ENCODE results near the gene BBLN.

Gene BBLN

DNA sequence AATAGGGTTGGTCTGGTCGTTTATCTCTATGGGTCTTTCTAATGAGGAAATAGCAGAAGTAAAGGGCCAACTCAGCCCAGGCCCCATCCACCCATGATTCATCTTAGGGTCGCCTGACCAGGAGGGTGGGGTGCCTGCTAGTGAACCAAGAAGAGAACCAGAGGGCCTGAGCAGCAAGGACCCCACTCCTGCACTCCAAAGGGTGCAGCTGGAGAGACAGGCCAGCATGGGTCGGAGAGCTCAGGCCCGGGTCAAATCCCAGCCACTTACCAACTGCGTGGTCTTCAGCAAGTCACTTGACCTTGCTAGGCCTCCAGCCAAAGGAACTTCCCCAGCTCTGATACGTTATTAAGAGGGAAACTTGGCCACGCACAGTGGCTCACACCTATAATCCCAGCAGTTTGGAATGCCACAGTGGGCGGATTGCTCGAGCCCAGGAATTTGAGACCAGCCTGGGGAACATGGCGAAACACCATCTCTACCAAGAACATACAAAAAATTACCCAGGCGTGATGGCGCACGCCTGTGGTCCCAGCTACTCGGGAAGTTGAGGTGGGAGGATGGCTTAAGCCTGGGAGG, 4.3 kb downstream of the BBLN start:
- no peak for DNase-seq

- peak; percentile 40 for DNase-seq
Measured at GRCh38 chr9:128166169-128166568, 6.1 kb downstream of the BBLN start.

- DNase-seq = no peak
Measured at GRCh38 chr9:128167209-128167608, 7.1 kb downstream of the BBLN start.

DNA sequence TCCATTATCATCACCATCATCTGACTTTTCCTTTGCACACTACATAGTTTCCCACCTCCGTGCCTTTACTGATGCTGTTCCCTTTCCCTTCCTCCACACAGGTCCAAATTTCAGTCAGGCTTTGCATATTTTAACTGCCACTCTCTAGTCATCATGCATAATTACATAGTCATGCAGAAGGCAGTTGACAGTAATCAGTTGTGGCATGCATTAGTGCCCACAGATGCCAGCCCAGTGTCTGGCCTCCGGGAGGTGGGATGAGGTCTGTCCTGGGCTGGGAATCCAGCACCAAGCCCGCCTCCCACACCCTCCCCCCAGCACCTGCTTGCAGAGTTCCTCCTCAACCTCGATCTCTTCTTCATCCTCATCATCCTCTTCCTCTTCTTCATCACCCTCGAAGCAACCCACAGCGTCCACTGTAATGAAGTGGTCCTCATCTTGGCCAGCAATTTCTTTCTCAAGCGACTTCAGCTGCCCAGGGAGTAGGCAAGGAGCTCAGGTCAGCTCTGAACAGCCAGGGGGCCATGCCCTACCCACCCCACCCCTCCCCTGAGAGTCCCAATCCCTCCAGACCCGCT, 8.8 kb downstream of the BBLN start:
- no peak for DNase-seq

GRCh38 chr9:128169492-128169891, 9.4 kb downstream of the BBLN start:
- DNase-seq = no peak

- no peak for DNase-seq
Measured at GRCh38 chr9:128169925-128170324, 9.9 kb downstream of the BBLN start.

- DNase-seq = no peak
Measured at GRCh38 chr9:128174062-128174461, 14.0 kb downstream of the BBLN start.

DNA sequence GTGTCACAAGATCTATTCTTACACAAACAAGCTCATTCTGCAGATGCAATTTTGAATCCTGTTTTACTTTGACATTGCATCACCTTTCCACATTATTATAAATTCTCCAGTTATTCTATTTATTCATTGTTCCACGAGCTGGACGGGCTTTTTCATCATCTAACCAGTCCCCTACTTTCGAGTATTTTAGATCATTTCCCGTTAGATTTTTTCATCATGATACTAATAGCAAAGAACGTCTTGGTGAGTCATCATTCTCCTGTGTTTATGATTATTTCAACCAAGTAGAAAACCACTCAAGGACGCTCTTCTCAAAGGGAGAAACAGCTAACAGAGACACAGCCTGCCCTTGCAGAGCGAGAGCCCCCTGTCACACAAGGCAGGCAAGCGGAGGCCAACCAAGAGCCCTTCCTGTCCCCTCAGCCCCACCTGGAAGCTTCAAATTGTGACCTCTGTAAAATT, 15.1 kb downstream of the BBLN start:
- no peak for DNase-seq

DNA sequence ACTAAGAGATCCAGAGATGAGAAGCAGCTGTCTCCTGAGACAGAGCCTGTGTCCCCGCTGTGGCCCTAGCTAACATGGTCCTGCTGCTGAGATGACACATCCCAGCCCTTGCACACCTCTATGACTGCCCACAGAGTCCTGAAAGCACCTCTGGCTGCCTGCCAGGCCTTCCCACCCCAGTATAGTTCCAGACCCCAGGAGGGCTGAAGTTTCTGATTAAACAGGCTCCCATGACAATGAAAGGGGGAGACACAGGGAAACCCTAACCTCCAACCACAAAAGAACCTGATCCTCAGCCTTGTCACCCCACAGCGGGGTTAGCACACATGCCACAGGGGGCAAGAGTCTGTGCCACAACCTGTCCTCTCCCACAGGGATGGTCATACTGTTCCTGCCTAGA, 15.7 kb downstream of the BBLN start:
- DNase-seq = no peak

GRCh38 chr9:128178806-128179431, 18.9 kb downstream of the BBLN start:
- no peak for DNase-seq

- no peak for DNase-seq
Measured at GRCh38 chr9:128180001-128180400, 19.9 kb downstream of the BBLN start.

DNA sequence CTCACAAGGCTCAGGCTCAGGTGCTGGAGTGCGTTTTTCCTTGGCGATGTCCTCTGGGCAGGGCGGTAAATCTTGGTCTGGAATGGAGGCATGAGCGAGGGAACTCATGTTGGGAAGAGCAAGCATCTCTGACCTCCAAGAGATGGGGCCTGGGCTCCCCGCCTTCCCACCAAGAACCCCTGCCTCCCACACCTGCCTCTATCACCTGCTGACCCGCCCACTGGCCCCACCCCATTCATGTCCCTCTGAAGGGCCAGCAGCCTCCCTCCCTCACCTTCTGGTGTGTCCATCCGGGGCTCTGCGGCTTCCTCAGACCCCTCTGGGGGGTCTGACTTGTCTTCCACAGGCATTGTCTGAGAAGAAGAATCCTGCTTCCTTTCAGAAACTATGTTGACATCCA, 20.4 kb downstream of the BBLN start:
- no peak for DNase-seq

DNA sequence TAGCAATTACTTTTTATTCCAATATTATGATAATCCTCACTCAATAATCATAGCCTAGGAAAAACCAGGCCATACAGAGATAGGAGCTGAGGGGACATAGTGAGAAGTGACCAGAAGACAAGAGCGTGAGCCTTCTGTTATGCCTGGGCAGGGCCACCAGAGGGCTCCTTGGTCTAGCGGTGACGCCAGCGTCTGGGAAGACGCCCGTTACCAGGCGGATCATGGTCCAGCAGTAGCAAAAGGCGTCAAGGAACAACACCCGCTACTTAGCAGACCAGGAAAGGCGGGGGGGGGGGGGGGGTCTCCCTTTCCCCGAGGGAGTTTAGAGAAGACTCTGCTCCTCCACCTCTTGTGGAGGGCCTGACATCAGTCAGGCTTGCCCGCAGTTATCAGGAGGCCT, 21.4 kb downstream of the BBLN start:
- DNase-seq = peak; percentile 86

DNA sequence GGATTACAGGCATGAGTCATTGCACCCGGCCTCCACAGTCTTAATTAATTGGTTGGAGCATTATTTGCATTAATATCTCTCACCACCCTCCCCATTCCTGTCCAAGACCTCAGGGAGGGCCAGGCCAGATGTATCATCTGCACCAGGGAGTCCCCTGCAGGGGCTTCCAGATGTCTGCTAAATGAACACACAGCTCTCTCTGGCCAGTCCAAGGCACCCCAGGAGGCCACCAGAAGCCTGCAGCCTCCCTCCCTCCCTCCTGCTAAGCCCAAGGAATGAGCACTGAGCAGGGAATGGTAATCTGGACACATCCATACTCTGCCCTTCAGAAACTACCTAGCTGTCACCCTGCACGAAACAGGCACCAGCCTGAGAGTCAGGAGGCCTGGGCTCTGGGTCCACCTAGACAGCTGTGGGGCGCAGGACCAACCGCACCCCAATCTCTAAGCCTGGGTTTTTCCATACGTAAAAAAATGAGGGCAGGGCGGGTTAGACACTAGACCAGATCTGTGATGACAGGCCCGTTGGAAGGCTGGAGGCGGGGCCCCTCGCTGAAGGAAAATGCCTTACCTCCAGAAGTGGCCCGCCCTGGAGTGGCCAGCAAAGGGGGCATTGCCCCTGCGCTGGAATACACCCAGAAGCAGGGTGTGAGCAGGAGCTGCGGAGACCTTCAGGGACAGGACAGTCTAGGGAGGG, 23.0 kb downstream of the BBLN start:
- no peak for DNase-seq

DNA sequence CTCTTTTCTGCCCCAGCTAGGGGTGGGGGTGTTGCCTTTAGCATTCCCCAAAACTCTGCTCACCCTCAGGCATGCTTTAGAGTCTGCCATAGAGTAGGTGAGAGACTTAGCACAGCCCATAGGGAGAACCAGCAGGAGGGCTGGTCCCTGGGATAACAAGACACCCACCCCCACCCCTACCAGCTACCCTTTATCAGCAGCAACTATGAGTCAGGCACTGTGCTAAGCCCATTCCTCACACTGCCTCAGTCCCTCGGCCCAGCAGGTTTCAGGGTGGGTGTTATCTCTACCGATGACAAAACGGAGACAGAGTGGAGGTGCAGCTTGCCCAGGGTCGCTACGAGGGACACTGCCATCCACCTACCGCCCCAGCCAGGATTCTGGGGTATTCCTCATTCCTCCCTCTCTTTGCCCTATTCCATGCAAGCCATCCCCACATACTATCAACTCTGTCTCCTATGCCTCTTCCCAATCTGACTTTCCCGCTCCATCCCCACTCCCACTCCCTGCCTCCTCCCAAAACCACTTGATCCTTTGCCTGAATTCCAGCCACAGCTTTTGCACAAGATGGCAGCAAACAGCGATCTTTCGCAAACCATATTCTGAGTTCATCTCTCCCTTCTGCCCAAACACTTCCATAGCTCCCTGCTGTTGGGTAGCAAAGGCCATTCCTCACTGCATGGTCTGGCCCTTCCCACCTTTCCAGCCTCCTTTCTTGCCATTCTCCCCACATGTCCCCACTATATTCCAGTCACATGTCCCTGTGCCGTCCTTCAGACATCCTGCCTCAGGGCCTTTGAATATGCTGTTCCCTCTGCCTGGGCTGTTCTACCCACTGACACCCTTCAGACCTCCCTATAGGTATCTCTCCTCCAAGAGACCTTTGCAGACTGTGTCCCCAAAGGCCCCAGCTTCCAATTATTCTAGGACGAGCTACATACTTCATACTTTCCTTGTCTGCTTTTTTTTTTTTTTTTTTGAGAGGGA, 26.2 kb downstream of the BBLN start:
- DNase-seq = no peak

GRCh38 chr9:128187361-128187760, 27.3 kb downstream of the BBLN start:
- DNase-seq = no peak

DNA sequence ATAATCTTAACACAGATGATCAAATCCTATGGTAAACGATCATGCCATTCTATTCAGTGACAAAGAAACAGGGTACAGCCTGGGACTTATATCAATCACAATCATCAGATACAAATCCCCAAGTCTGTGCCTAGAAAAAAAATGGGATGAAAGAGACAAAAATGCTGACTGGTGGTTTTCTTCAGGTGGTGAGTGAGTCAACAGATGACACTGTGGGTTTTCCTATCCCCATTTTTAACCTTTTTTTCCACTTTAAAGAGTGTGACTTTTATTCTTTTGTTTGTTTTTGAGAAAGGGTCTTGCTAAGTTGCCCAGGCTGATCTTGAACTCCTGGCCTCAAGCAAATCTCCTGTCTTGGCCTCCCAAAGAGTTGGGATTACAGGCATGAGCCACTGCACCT, 28.1 kb downstream of the BBLN start:
- DNase-seq = no peak

DNA sequence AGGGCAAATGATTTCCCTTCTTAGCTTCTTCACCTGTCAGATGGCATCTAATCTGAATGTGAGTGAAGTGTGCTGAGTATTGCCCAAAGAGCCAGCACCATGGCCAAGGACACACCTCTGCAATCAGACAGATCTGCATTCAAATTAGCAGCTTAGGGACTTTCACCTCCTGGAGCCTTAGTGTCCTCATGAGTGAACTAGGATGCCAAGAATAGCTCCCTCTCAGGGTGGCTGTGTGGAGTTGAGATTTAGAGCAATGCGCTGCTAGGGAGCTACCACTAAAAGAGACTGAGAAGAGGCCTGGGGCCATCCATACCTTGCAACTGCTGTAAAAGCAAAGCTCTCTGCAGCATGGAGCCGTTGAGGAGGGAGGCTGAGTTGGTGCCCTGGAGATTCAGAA, 29.9 kb downstream of the BBLN start:
- DNase-seq = no peak

GRCh38 chr9:128190516-128191405, 30.7 kb downstream of the BBLN start:
- DNase-seq = no peak

- peak; percentile 83 for DNase-seq
Measured at GRCh38 chr9:128191406-128192046, 31.5 kb downstream of the BBLN start, which contains the start of gene CIZ1. Gene CIZ1, minus strand, starts transcription at chr9:128191572. Its CDS starts 715 bp downstream, at chr9:128190857.
